Neural progenitor cell (in vitro differentiated cells): ENCODE data around the gene ABCA1.
"Not testable (repeated sequence)": the region's sequence is repeated elsewhere in the genome, so short reads cannot be mapped to it uniquely, and the experiment has no call there.

Source experiments
- EZH2 ChIP-seq: fragments of 200-600 bp; sonication (generic); IDR thresholded peaks from 2 replicates; pipeline ENCODE4 v1.6.1; 2017; ENCODE audit warnings: antibody characterized with exemption, mild to moderate bottlenecking, moderate library complexity
- EZH2phosphoT487 ChIP-seq: fragments of 200-600 bp; sonication (generic); IDR thresholded peaks from 2 replicates; pipeline ENCODE4 v1.6.1; 2017; ENCODE audit warnings: antibody characterized with exemption
- TF ChIP-seq, protein P1 (sequence below): fragments of 200-600 bp; sonication (generic); IDR thresholded peaks from 2 replicates; pipeline ENCODE4 v1.5.1; 2017; ENCODE audit warnings: antibody characterized with exemption, mild to moderate bottlenecking

DNA sequence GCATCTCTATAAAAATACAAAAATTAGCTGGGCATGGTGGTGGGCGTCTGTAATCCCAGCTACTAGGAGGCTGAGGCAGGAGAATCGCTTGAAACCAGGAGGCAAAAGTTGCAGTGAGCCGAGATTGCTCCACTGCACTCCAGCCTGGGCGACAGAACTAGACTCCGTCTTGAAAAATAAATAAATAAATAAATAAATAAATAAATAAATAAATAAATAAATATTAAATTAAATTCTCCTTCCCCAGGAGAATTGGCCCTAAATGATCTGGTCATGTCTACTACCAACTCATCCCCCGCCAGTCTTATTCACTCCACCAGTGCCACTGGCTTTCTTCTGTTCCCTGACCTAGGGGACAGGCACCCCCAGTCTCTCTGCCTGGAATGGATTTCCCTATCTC is 29.6 kb downstream of the ABCA1 start:
- TF ChIP-seq, protein P1, sequence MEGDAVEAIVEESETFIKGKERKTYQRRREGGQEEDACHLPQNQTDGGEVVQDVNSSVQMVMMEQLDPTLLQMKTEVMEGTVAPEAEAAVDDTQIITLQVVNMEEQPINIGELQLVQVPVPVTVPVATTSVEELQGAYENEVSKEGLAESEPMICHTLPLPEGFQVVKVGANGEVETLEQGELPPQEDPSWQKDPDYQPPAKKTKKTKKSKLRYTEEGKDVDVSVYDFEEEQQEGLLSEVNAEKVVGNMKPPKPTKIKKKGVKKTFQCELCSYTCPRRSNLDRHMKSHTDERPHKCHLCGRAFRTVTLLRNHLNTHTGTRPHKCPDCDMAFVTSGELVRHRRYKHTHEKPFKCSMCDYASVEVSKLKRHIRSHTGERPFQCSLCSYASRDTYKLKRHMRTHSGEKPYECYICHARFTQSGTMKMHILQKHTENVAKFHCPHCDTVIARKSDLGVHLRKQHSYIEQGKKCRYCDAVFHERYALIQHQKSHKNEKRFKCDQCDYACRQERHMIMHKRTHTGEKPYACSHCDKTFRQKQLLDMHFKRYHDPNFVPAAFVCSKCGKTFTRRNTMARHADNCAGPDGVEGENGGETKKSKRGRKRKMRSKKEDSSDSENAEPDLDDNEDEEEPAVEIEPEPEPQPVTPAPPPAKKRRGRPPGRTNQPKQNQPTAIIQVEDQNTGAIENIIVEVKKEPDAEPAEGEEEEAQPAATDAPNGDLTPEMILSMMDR = not testable (repeated sequence)
- TF ChIP-seq EZH2, EZH2phosphoT487: not testable (repeated sequence)
